HG03439 (cell line): Measurements from ENCODE around the gene IL1RAPL1.
"Not testable (repeated sequence)": the region's sequence is repeated elsewhere in the genome, so short reads cannot be mapped to it uniquely, and the experiment has no call there.

Experiments
- ATAC-seq: cut with Tn5 transposase; IDR thresholded peaks from one replicate; pipeline ENCODE4 v1.9.1; 2021; ENCODE audit warnings: mild to moderate bottlenecking, moderate library complexity; ENCODE audit not compliant: unreplicated experiment

The IL1RAPL1 gene

GRCh38 chrX:28766561-28766960 is 179.3 kb downstream of the IL1RAPL1 start:
- not testable (repeated sequence) for ATAC-seq

GRCh38 chrX:28773807-28774206 is 186.6 kb downstream of the IL1RAPL1 start:
- no peak for ATAC-seq

DNA sequence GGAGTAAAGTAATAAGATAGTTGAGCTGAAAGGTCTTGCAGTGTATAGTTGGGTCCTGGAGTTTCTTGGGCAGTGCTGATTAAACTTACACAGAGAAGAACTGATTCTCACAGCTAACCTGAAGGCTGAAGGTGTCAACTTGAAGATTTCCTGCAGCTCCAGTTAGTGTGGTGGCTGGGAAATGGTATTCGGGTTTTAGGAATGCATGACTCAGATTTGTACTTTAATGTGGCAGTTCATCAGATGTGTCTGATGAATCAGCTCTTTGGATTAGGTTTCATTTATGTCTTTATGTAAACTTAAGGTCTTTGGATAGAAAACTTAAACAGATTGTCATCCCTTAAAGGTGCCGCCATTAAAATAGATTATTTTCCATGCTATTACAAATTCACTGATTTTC is 200.0 kb downstream of the IL1RAPL1 start:
- no peak for ATAC-seq

- not testable (repeated sequence) for ATAC-seq
Observed at GRCh38 chrX:28800671-28801070, 213.4 kb downstream of the IL1RAPL1 start.

DNA sequence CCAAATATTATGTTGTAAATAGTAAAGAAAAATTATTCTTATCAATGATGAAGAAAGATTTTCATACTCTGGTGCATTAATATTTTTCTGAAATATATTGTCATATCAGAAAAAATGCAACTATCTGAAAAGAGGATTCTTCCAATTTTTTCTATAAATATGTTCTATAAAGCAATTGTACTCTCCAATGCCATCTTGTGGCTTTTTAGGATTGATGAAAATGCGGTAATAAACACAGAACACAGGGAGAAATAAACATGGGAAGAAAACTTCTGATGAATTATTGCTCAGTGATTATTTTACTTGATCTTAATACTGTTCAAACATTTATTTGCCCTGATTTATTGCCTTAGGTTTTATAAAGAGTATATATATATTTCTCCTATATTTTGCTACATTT is 215.4 kb downstream of the IL1RAPL1 start:
- no peak for ATAC-seq

DNA sequence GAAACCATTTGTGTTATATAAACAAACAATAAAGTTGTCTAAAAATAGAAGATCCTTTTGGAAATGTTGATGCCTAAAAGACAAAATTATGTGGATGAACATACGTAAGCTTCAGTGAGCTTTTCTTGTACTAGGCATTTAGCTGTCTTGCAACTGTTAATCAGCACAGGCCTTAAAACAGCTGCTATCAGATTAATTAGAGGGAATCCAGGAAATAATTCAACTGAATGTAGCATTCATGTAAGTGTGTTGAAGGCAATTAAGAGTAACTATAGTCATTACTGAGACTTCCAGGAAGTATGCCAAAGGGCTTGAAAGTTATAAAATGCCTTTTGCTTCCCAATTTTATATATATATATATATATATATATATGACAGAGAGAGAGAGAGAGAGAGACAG is 248.7 kb downstream of the IL1RAPL1 start:
- no peak for ATAC-seq

GRCh38 chrX:28843817-28844216 is 256.6 kb downstream of the IL1RAPL1 start:
- ATAC-seq = no peak

- no peak for ATAC-seq
Observed at GRCh38 chrX:28847423-28847822, 260.2 kb downstream of the IL1RAPL1 start.

GRCh38 chrX:28848707-28849106 is 261.5 kb downstream of the IL1RAPL1 start:
- no peak for ATAC-seq

- ATAC-seq = no peak
Observed at GRCh38 chrX:28850955-28851354, 263.7 kb downstream of the IL1RAPL1 start.

GRCh38 chrX:28851871-28852270 is 264.6 kb downstream of the IL1RAPL1 start:
- no peak for ATAC-seq

- ATAC-seq = no peak
Observed at GRCh38 chrX:28854637-28855036, 267.4 kb downstream of the IL1RAPL1 start.

GRCh38 chrX:28876408-28876807 is 289.2 kb downstream of the IL1RAPL1 start:
- ATAC-seq = no peak

DNA sequence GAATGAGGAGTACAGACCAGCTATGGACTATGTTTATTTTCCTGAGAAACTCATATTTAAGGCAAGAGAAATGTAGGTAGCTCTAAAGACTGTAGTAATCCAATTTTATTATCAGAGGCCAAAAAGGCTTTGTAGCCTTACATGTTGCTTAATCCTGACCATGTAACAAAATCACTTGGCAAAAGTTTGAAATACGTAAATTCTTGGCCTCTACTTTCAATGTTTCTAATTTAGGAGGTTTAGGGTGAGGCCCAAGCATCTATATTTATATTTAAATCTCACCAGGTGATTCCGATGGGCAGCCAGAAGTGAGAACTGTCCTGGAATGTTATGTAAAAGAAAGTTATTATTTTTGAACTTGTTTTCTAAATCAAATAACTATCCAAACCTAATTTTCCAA is 289.7 kb downstream of the IL1RAPL1 start:
- no peak for ATAC-seq

DNA sequence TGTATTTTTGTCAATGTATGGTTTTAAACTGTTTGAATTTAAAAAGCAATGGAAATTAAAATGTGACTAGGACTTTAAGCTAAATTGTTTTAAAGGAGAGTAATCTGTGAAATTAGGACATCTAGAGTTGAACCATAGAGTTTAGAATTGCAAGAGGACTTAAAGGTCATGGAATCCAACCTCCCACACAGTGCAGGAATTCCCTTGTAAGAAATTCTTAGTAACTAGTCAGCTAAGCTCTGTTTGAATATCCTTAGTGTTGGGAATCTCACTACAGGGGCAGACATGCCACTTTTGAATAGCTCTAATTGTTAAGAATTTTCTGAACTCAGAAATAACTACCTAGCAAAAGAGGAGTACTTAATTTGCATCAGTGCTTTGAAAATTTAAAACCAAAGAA is 292.9 kb downstream of the IL1RAPL1 start:
- no peak for ATAC-seq

DNA sequence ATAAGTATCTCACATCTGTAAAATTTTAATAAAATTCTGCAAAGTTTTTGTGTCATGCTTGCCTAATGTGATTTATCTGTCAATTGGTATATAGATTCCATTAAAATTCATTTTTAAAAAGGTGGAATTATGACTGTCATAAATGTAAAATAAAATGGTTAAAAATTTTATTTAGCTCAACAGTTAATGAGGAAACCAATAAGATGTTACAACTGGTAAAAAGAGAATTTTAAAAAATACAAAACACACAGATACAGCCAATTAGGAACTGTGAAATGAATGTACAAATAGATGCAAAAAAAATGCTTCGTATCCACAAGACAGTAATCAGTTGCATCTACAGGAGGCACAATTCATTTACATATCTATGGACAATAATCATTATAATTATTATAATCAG is 297.6 kb downstream of the IL1RAPL1 start:
- ATAC-seq = no peak

DNA sequence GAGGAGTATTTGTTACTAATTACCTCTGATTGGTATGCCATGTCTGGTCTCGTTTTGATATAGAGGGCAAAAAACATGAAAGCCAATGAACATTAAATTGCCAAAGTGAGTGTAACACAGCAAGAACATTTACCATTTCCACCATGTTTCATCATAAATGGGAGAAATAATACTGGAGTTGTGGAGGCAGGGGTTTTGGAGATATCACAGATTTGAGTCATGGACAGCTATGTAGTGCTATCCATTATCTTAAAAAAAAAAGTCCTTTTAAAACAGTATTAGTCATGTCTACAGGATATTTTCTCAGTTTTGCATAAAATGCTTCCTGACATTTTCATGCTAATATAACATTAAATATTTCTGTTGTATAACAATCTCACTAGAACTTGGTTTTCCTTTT is 301.2 kb downstream of the IL1RAPL1 start:
- ATAC-seq = no peak

DNA sequence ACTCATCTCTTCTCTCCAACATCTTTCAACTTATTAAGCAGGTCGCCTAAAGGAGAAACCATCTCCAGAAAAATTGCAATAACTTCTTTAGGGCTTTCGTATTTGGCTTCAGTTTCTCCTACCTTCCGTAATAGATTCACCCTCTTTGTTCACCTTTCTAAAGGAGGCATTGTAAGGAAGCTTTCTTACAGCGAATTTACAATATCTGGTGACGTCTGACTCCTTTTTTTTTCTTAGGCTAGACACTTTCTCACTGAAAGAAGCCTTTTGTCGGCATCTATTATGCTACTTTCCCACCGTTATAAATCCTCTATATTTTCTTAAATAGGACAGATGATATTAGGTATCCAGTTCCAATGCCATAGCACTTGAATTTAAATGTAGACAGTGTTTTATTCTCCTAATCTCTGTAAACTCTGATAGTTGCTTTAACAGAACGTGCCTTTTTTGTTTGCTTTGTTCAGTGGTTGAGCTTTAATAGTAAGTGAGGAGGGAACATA is 302.4 kb downstream of the IL1RAPL1 start:
- no peak for ATAC-seq

- no peak for ATAC-seq
Observed at GRCh38 chrX:28901637-28902036, 314.4 kb downstream of the IL1RAPL1 start.

GRCh38 chrX:28910487-28910886 is 323.2 kb downstream of the IL1RAPL1 start:
- ATAC-seq = no peak

DNA sequence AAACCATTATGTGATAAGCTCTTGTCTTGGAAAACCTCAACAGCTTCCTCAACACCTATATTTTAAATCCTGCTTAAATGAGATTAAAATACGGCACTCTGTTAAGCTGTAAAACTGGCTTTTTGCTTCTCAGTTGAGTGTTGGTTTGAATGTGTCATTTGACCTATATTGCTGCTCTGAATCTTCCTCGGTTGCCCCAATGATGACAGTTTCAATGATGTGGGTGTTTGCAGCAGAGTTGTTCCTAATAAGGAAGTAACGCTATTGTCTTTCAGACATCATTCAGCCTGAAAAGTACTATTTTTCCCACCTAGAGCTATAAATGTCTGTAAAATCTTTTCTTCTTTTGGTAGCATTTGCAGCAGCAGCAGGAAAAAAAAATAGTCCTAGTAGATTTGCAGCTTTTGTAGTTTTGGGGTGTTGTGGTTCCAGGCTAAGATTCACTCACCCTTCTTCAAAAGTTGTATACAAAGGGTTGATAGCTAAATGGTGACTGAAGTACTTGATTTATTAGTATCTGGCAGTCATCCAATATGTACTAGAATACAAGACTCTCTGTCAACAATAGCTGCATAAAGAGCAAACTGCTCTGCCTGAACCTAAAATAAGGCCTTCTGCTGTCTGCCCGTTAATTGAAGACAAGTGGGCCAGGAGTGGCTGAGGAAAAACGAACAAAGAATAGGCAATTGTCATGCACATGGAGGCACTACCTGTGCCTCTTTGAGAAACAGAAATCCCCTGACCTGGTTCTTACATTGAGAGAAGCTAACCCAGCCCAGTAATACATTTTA is 333.1 kb downstream of the IL1RAPL1 start:
- ATAC-seq = no peak

GRCh38 chrX:28922106-28922505 is 334.9 kb downstream of the IL1RAPL1 start:
- no peak for ATAC-seq

GRCh38 chrX:28946846-28947245 is 359.6 kb downstream of the IL1RAPL1 start:
- no peak for ATAC-seq
